ELR (cell line): ENCODE data around the gene PPP1R10.

Experiments
- DNase-seq: peaks from one replicate; pipeline ENCODE4 v3.0.0-alpha.2; 2015; ENCODE audit warnings: low read depth

PPP1R10 gene

DNA sequence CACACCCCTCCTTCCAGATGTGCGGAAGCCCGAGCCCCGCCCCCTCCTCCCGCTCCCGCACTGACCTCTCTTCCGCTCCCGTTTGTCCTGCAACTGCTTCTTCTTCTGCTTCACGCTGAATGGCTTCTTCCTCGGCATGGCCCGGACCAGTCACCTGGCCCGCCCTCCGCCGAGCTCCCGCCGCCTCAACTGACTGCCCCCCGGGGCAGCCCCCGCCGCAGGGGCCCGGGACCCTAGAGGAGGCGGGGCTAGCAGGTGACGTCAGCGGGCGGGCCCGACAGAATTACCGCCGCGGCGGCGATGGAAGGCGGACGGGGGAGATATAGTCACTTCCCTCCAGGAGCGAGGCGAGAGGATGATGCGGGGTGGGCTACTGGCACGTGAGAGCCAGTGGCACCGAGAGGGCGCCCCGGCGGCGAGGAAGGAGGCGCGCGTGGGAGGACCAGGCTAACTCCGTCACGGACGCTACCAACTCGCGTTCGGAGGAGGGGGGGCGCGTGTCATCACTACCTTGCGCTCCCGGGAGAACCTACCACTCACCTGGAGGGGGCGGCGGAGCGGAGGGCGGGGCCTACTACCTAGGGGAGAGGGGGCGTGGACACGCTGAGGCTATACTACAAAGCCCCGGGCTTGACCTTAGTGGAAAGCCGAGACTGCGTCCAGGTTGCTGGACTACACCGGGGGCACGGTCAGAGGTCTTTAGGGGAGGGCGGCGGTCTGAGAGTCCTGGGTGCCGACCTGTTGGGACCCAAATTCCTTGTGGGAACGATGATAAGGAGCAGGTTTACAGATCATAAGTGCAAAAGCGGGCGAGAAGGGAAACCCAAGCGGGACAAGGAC lies 60.8 kb downstream of the PPP1R10 start, which contains the start of gene GNL1:
Gene GNL1, minus strand, starts transcription at position 424 of the 840 bp plus-strand sequence. Its CDS starts 286 bp downstream, at position 138.
- DNase-seq, result peak; percentile 94

GRCh38 chr6:30555816-30556065 lies 61.3 kb downstream of the PPP1R10 start:
- no peak for DNase-seq

DNA sequence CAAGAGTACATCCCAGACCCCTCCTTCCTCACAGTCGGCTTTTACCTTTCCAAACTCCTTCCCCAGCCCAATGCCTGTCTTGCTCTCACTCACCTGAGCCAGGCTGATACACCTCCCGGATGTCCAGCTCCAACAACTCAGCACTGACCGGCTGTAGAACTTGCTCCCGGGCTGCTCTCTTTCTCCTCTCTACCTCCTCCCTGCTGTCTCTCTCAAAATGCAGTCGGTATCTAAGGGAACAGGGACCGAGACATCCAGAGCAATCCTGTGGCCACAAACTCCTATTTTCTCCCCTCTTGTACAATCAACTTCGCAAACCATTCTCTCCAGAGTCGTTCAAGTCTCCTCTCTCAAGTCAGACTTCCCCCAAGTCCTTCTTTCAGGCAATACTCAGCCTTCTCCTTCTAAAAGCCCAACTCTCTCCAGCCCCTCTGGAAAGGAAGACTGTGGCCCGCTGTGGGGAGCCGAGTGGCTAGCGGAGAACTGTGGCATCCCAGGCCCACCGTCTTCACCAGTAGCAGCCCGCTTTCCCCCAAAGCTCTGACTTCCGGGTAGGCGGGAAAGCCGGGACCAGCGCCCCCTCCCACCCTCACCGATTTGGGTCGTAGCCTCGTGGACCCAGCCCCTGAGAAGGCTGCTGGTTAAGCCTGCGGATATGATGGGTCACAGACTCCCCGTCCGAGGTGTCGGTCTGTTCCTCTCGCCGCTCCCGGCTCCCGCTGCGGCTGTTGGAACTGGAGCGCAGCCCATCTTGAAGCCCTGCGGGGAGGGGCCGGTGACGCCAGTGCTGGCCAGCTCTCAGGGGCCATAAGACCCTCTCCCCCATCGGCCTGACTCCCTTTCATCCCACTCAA lies 61.9 kb downstream of the PPP1R10 start:
- peak; percentile 57 for DNase-seq

- no peak for DNase-seq
These were observed 62.6 kb downstream of the PPP1R10 start for GRCh38 chr6:30554404-30554803.
